Measurements from ENCODE around the gene ATP6V1B1.

Gene ATP6V1B1

DNA sequence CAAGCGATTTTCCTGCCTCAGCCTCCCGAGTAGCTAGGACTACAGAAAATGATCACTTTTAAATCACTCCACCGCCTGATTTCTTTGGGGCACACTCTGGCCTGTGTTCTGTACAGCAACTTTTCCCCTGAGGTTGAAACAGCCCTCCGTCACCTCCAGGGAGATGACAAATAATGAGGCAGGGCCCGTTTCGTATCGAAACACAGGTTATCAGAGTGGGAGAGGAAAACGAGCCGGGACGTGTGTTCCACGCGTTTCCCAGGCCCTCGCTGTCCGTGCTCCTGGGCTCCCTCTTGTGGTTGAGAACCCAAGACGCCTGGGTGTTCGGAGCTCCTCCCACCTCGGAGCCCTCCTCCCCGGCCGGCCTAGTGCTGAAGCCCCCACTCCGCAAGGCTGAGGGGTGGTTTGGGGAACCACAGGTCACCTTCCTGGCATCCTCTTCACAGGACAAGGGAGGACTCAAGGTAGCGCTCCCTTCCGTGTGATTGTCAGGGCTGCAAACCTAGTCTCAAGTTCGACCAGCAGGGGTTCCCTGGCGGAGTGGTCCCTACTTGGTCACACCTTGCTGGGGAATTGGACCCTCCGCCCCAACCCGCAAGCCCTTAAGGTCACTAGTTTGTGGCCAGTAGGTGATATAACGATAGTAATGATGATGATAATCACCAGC, 12.8 kb downstream of the ATP6V1B1 start:
- DNase-seq: peak; percentile 81

- no peak for DNase-seq
Observed at GRCh38 chr2:70949086-70949485, 13.4 kb downstream of the ATP6V1B1 start.

DNA sequence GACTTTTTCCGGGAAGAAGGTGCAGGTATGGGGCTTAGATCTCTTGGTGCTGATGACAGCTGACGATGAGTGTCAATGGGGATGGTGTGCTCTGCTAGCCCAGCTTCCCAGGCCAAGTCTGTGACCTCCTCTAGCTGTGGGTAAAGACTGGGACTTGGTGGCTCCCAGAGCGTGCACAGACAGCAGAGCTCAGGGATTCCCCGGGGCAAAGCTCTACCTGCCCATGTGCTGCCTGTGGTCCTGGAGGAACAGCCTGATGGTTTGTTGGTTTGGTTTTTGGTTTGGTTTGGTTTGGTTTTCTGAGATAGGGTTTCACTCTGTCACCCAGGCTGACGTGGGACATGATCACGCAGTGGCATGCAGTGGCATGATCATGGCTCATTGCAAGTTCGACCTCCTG, 19.2 kb downstream of the ATP6V1B1 start:
- DNase-seq: no peak

- DNase-seq: no peak
Observed at GRCh38 chr2:70956141-70956540, 20.4 kb downstream of the ATP6V1B1 start.

DNA sequence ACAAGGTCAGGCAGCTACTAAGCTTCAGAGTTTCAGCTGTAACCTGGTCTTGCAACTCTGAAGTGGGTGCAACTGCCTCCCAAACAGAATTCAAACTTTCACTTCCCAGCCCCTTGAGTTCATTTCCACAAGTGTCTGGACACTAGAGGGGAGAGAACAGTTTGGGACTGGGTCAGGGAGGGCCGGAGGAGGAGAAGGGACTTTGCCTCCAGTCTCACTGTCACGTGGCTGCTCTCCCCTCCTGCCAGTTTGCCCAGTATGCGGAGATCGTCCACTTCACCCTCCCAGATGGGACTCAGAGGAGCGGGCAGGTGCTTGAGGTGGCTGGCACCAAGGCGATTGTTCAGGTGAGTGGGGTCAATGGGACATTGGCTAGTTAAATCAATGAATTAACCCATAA, 22.1 kb downstream of the ATP6V1B1 start:
- no peak for DNase-seq

DNA sequence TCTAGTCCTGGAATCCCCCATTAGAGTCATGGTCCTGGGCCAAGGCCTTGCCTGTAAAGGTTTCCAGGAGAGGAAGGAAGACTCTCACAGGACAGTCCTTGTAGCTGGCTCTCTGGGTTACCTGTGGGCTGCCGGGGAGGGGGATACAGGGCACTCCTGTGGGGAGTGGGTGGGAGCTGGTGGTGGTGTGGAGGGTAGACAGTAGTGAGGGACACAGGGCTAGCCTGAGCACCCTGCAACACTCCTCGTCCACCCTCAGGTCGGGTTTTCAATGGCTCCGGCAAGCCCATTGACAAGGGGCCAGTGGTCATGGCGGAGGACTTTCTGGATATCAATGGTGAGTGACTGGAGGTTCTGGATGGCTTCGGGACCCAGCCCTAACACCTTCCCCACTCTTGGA, 23.1 kb downstream of the ATP6V1B1 start:
- no peak for DNase-seq

GRCh38 chr2:70959271-70959761, 23.6 kb downstream of the ATP6V1B1 start:
- no peak for DNase-seq

- DNase-seq: no peak
Observed at GRCh38 chr2:70959851-70960832, 24.4 kb downstream of the ATP6V1B1 start.

DNA sequence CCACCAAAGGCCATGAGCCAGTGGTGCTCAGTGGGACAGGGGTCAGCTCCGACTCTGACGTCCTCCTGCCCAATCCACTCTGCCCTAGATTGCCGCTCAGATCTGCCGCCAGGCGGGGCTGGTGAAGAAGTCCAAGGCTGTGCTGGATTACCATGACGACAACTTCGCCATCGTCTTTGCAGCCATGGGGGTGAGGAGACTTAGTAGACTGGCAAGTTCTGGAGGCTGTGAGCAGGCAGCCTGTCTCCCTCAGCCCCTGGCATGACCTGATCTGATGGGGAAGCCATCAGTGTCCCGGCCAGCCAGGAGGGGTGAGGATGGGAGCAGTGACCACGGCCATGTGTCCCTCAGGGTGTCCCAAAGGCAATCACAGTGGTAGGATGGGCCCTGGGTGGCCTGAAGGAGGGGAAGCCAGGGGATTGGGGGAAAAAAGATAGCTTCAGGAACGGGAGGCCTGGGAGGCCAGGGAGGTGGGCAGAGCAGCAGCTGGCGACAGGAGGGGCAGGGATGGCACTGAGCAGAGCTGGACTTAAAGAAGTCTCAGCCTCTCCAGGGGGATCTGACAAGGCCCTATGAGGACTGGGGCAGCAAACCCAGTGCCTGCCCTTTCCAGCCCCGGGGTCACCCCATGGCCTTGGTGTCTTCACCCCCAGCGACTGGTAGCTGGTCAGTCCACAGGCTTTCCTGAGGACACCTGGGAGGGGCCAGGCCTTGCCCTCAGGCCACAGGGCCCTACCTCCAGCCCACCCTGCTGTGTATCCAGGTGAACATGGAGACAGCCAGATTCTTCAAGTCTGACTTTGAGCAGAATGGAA, 25.3 kb downstream of the ATP6V1B1 start:
- DNase-seq: no peak

- DNase-seq: no peak
Observed at GRCh38 chr2:70961648-70961994, 25.9 kb downstream of the ATP6V1B1 start.

GRCh38 chr2:70962211-70962884, 26.6 kb downstream of the ATP6V1B1 start:
- no peak for DNase-seq

DNA sequence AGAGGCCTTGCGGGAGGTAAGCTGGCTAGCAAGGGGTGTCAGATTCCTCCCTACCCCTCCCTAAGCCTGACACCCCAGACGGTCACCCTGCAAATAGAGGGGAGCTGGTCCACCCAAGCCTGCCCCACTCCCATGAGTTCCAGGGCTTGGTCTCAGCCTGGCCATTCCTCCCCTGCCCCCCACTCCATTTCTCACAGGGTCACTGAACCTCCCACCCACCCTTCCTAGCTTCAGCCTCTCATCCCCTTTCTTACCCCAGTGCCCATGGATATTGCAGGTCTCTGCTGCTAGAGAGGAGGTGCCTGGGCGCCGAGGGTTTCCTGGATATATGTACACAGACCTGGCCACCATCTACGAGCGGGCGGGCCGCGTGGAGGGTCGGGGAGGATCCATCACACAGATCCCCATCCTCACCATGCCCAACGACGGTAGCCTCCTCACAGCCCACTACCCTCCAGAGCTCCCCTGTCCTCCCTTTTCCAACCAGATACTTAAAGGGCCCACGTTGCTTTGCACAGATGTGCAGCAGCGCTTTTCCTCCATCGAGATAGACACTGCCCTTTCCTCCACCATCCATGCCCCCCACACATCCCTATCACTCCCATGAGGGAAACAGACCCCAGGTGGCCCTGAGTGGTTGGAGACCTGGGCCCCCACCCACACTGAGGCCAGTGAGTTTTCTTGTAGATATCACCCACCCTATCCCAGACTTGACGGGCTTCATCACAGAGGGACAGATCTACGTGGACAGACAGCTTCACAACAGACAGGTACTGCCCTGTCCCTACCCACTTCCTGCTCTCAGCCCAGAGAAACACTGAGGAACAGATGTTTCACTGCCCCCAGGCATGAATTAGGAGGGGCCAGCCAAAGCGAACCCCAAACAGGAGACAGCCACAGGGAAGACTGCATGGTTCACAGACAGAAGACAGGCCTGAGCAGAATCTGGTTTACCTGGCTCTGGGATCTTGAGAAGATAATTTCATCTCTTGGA, 27.5 kb downstream of the ATP6V1B1 start:
- no peak for DNase-seq

DNA sequence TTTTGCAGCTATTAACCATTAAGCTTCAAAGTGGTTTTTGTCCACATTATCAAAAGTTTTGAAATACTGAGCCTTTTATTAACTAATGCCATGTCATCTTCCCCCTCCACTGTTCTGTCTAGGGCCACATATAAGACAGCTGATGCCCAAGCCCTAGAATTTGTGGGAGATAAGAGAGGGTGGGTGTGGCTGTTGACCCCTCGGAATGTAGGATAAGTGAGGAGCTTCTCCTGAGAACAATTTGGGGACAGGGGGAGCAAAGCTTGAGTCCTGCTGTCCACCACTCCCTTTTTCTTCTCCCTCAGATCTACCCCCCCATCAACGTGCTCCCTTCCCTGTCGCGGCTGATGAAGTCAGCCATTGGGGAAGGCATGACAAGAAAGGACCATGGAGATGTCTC, 28.4 kb downstream of the ATP6V1B1 start:
- DNase-seq: no peak

- no peak for DNase-seq
Observed at GRCh38 chr2:70964596-70965386, 29.1 kb downstream of the ATP6V1B1 start.

- no peak for DNase-seq
Observed at GRCh38 chr2:70965506-70965905, 29.8 kb downstream of the ATP6V1B1 start.

DNA sequence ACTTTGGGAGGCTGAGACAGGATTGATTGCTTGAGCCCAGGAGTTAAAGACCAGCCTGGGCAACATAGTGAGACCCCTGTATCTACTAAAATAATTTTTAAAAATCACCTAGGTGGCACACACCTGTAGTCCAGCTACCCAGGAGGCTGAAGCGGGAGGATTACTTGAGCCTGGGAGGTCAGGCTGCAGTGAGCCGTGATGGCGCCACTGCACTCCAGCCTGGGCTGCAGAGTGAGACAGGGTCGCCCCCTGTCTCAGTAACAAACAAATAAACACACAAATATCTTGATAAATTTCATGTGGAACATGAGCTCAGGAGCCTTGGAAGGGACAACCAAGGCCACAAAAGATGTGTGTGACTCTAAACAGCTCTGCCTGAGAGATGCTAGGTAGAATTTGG, 31.0 kb downstream of the ATP6V1B1 start:
- DNase-seq: no peak

GRCh38 chr2:70967189-70967588, 31.5 kb downstream of the ATP6V1B1 start:
- no peak for DNase-seq

DNA sequence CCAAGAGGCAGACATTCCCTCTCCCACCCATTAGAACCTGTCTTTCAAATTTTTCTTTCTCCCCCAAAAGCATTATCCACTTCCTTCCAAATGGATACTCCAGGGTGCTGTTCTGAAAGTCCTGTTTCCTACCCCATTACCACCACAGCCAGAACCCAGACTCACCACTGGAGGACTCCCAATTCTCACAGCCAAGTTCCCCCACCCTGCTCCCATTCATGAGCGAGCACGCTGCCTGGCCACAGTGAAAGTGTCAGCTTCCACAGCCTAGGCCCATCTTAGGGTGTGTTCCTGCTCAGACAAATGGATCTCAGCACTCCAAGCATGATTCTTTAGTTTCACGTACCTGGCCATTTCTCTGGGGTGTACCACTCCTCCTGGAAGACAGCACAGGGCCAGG, 38.9 kb downstream of the ATP6V1B1 start:
- DNase-seq: no peak

GRCh38 chr2:70975237-70975636, 39.5 kb downstream of the ATP6V1B1 start:
- DNase-seq: no peak

- DNase-seq: peak; percentile 57
Observed at GRCh38 chr2:70977605-70978205, 42.0 kb downstream of the ATP6V1B1 start.
